Gastroesophageal sphincter (tissue), 4 donors: ENCODE measurements around the gene TMEM240. TPM values are rescaled to one million over a fixed set of nuclear protein-coding genes. Genes with fewer than 3 reads are reported as not detected.

ENCODE experiments used
- ATAC-seq: fragments of 150-250 bp; one replicate; pipeline ENCODE4 v1.9.1; 2016; ENCODE audit warnings: mild to moderate bottlenecking, moderate library complexity
- H3K27ac ChIP-seq, 4 donors: fragments of 200-600 bp; sonication (generic) in 3 of 4; 1 replicate in 3 of 4; 2 replicates in 1 of 4; pipeline ENCODE4 v1.5.1; 2016 to 2019
- H3K27me3 ChIP-seq: fragments of 200-600 bp; sonication (generic); one replicate; pipeline ENCODE4 v1.5.1; 2019
- H3K36me3 ChIP-seq, 2 donors: fragments of 200-600 bp; sonication (generic); one replicate each; pipeline ENCODE4 v1.5.1; 2019; ENCODE audit warnings: control low read depth in 1 of 2
- H3K4me1 ChIP-seq, 3 donors: fragments of 200-600 bp; sonication (generic); 1 replicate in 2 of 3; 2 replicates in 1 of 3; pipeline ENCODE4 v1.5.1; 2016 to 2019; ENCODE audit warnings: control low read depth in 2 of 3
- H3K4me3 ChIP-seq, 2 donors: fragments of 200-600 bp; sonication (generic); one replicate each; pipeline ENCODE4 v1.5.1; 2019; ENCODE audit warnings: mild to moderate bottlenecking in 1 of 2, moderate library complexity in 1 of 2
- H3K9me3 ChIP-seq, 3 donors: fragments of 200-600 bp; sonication (generic); one replicate each; pipeline ENCODE4 v1.5.1; 2017 to 2019; ENCODE audit warnings: control low read depth in 2 of 3
- EP300 ChIP-seq: sonication (generic); formaldehyde crosslinking; IDR thresholded peaks from one replicate; pipeline ENCODE4 v1.6.1; 2017; ENCODE audit warnings: antibody characterized with exemption, mild to moderate bottlenecking
- POLR2A ChIP-seq, 2 donors: fragments of 450-650 bp; IDR thresholded peaks; one replicate each; pipeline ENCODE4 v1.6.1; 2017; ENCODE audit warnings: antibody characterized with exemption in 2 of 2, mild to moderate bottlenecking in 2 of 2, moderate library complexity in 1 of 2
- POLR2AphosphoS5 ChIP-seq: sonication (generic); formaldehyde crosslinking; IDR thresholded peaks from one replicate; pipeline ENCODE4 v1.6.1; 2017; ENCODE audit warnings: antibody characterized with exemption
- WGBS, 2 donors: methylation state at CpG; one replicate each; pipeline ENCODE4 v1.1.5; 2018; ENCODE audit warnings: low coverage in 1 of 2; 5-methylcytosine and 5-hydroxymethylcytosine counted together
- total RNA-seq, 4 donors: library from RNA; depleted of rRNA; stranded (reverse); fragments of >200 nt; gene quantifications; one replicate each; pipeline ENCODE4 v1.1.0, GENCODE V29; 2016
- TF ChIP-seq, protein P1 (sequence below), 4 experiments: fragments of 200-600 bp in 2 of 4; fragments of 450-650 bp in 2 of 4; sonication (generic) in 1 of 4; IDR thresholded peaks; one replicate each; pipeline ENCODE4 v1.5.1; 2017 to 2019; ENCODE audit warnings: antibody characterized with exemption in 4 of 4, mild to moderate bottlenecking in 2 of 4, moderate library complexity in 2 of 4

TMEM240 gene
- total RNA-seq, 4 donors from 2014 or later: 12.0 to 18.1 (median 14.4) TPM

- Histone ChIP-seq H3K27ac (no peak overlapping the region), H3K9me3 (no peaks in the 10 kb centered on the region), H3K4me3 (no peak overlapping the region), H3K27me3 (no peaks in the 10 kb centered on the region), H3K36me3 (peaks cover 0 to 12% of the 10 kb centered on the region in 2 donors), H3K4me1 (peaks cover 0 to 18% (median 0%) of the 10 kb centered on the region in 3 donors)
- 90% methylated on average over 7 of the region's 14 CpGs; no CpG with 5 or more reads in 1 of the 2 donors for WGBS, 2 donors
- ATAC-seq: no peak
- TF ChIP-seq, protein P1, sequence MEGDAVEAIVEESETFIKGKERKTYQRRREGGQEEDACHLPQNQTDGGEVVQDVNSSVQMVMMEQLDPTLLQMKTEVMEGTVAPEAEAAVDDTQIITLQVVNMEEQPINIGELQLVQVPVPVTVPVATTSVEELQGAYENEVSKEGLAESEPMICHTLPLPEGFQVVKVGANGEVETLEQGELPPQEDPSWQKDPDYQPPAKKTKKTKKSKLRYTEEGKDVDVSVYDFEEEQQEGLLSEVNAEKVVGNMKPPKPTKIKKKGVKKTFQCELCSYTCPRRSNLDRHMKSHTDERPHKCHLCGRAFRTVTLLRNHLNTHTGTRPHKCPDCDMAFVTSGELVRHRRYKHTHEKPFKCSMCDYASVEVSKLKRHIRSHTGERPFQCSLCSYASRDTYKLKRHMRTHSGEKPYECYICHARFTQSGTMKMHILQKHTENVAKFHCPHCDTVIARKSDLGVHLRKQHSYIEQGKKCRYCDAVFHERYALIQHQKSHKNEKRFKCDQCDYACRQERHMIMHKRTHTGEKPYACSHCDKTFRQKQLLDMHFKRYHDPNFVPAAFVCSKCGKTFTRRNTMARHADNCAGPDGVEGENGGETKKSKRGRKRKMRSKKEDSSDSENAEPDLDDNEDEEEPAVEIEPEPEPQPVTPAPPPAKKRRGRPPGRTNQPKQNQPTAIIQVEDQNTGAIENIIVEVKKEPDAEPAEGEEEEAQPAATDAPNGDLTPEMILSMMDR (IDR thresholded peaks at IDR 0.05): no peak
- no peak for TF ChIP-seq POLR2A (IDR thresholded peaks at IDR 0.05)
- no peak for TF ChIP-seq POLR2AphosphoS5
- TF ChIP-seq EP300: no peak
Measured at GRCh38 chr1:1548591-1548990, 8.2 kb upstream of the TMEM240 start.

- Histone ChIP-seq H3K4me3 (no peak overlapping the region), H3K27me3 (no peaks in the 10 kb centered on the region), H3K9me3 (no peaks in the 10 kb centered on the region), H3K27ac (no peak overlapping the region), H3K36me3 (peaks cover 0 to 23% of the 10 kb centered on the region in 2 donors), H3K4me1 (peaks cover 0 to 18% (median 0%) of the 10 kb centered on the region in 3 donors)
- TF ChIP-seq EP300 (no peak), POLR2A (IDR thresholded peaks at IDR 0.05) (no peak), POLR2AphosphoS5 (no peak)
- TF ChIP-seq, protein P1 (IDR thresholded peaks at IDR 0.05): no peak
- 92% methylated on average over 5 of the region's 19 CpGs; no CpG with 5 or more reads in 1 of the 2 donors for WGBS, 2 donors
- no peak for ATAC-seq
Measured at GRCh38 chr1:1547476-1547875, 7.1 kb upstream of the TMEM240 start.

DNA sequence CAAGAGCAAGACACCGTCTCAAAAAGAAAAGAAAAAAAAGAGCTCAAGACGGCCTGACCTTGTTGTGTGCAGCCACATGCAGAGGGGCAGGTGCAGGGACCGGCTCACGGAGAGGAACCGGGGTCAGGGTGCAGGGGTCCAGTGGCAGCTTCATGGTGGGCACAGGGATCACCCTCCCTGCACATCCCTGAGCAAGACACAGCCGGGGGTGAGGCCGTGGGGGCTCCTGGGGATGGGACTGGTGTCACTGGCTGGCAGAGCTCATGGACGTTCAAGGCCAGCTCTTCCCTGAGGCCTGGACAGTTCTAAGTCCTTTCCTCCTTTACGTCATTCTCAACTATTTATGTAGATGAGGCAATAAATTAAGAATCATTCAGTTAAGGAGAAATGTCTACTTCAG lies 6.6 kb upstream of the TMEM240 start:
- ATAC-seq: no peak
- Histone ChIP-seq H3K9me3 (no peaks in the 10 kb centered on the region), H3K27me3 (no peaks in the 10 kb centered on the region), H3K4me3 (no peak overlapping the region), H3K36me3 (peaks cover 0 to 28% of the 10 kb centered on the region in 2 donors), H3K4me1 (peaks cover 0 to 18% (median 0%) of the 10 kb centered on the region in 3 donors), H3K27ac (no peak overlapping the region)
- 17 to 85% methylated on average over 1 to 7 of the region's 9 CpGs for WGBS, 2 donors
- TF ChIP-seq POLR2AphosphoS5: no peak
- no peak for TF ChIP-seq EP300
- TF ChIP-seq, protein P1 (IDR thresholded peaks at IDR 0.05): no peak
- TF ChIP-seq POLR2A (IDR thresholded peaks at IDR 0.05): no peak

GRCh38 chr1:1545946-1546737 lies 5.7 kb upstream of the TMEM240 start:
- H3K36me3 ChIP-seq: peaks cover 0 to 35% of the 10 kb centered on the region in 2 donors
- 35% methylated on average over 3 of the region's 23 CpGs; no CpG with 5 or more reads in 1 of the 2 donors for WGBS, 2 donors
- peaks cover 0 to 21% (median 2%) of the 10 kb centered on the region in 3 donors for H3K4me1 ChIP-seq
- TF ChIP-seq EP300 (no peak), POLR2A (IDR thresholded peaks at IDR 0.05) (no peak), POLR2AphosphoS5 (no peak)
- TF ChIP-seq, protein P1 (IDR thresholded peaks at IDR 0.05): no peak
- H3K4me3 ChIP-seq: no peak overlapping the region
- ATAC-seq: no peak
- H3K9me3 ChIP-seq: no peaks in the 10 kb centered on the region
- H3K27ac ChIP-seq: no peak overlapping the region
- H3K27me3 ChIP-seq: no peaks in the 10 kb centered on the region

DNA sequence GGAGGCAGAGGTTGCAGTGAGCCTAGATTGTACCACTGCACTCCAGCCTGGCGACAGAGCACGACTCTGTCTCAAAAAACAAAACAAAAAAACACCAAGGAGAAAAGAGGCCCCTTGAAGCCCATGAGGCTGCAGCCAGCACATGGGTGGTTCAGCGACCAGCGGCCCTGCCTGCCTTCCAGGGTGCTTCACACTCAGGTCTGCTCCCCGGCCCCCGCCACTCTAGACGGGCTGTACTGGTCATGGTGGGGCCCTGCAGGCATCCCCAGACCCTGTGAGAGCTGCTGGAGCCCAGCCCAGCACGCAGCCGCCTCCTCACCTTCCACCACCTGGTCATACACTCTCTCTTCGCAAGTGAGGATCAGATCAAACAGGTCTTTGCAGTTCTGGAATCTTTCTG lies 4.1 kb upstream of the TMEM240 start:
- Histone ChIP-seq H3K9me3 (no peaks in the 10 kb centered on the region), H3K27me3 (no peaks in the 10 kb centered on the region), H3K4me3 (no peak overlapping the region), H3K4me1 (peaks cover 0 to 16% (median 6%) of the 10 kb centered on the region in 3 donors), H3K36me3 (peaks cover 0 to 36% of the 10 kb centered on the region in 2 donors), H3K27ac (no peak overlapping the region)
- no peak for TF ChIP-seq POLR2A (IDR thresholded peaks at IDR 0.05)
- TF ChIP-seq, protein P1 (IDR thresholded peaks at IDR 0.05): no peak
- no peak for TF ChIP-seq EP300
- TF ChIP-seq POLR2AphosphoS5: no peak
- 79 to 87% methylated on average over 4 to 10 of the region's 10 CpGs for WGBS, 2 donors
- ATAC-seq: no peak
